K562 (cell line): ENCODE data around the gene DNAJB12. TPM values are rescaled to one million over a fixed set of nuclear protein-coding genes. Genes with fewer than 3 reads are reported as not detected.

Experiments used
- ETV1 ChIP-seq: fragments of 450-650 bp; conservative IDR thresholded peaks from 2 replicates; pipeline ENCODE4 v1.6.1; 2016; ENCODE audit warnings: missing genetic modification characterization, control low read depth, low read depth, missing compliant biosample characterization
- KDM1A ChIP-seq, 2 experiments: fragments of 450-650 bp; IDR thresholded peaks; 2 replicates each; pipeline ENCODE4 v1.6.1; 2016; ENCODE audit warnings: mild to moderate bottlenecking in 2 of 2
- MYC ChIP-seq, 2 experiments: fragments of 250-450 bp in 1 of 2; sonication (Bioruptor Pico) in 1 of 2; IDR thresholded peaks; 2 replicates each; pipeline versions ENCODE4 v1.5.1 to v1.6.1; 2012 to 2021; ENCODE audit warnings: low read depth in 2 of 2, borderline replicate concordance in 1 of 2, improper control_type of control experiment in 1 of 2, low read length in 1 of 2, mild to moderate bottlenecking in 1 of 2, moderate library complexity in 1 of 2
- PHB2 ChIP-seq: fragments of 450-650 bp; IDR thresholded peaks from 2 replicates; pipeline ENCODE4 v1.6.1; 2017; ENCODE audit warnings: low read depth
- PRPF4 ChIP-seq: fragments of 200-400 bp; formaldehyde crosslinking; IDR thresholded peaks from one replicate; pipeline ENCODE4 v1.6.1; 2017; ENCODE audit warnings: low read length, low read depth, mild to moderate bottlenecking; ENCODE audit not compliant: insufficient read depth, poor library complexity, severe bottlenecking
- ZBTB26 ChIP-seq: fragments of 450-650 bp; formaldehyde crosslinking; IDR thresholded peaks from 2 replicates; pipeline ENCODE4 v1.4.0; 2022; ENCODE audit warnings: missing genetic modification characterization
- ZBTB9 ChIP-seq: fragments of 450-650 bp; formaldehyde crosslinking; IDR thresholded peaks from 2 replicates; pipeline ENCODE4 v1.4.0; 2020; ENCODE audit warnings: mild to moderate bottlenecking, moderate library complexity
- ZNF318 ChIP-seq, 2 experiments: fragments of 450-650 bp; IDR thresholded peaks; 2 replicates each; pipeline ENCODE4 v1.6.1; 2016; ENCODE audit warnings: mild to moderate bottlenecking in 2 of 2, borderline replicate concordance in 1 of 2, low read depth in 1 of 2, moderate library complexity in 1 of 2
- ZNF609 ChIP-seq: sonication (generic); formaldehyde crosslinking; IDR thresholded peaks from 2 replicates; pipeline ENCODE4 v1.8.1; 2023; ENCODE audit warnings: missing genetic modification reagents, mild to moderate bottlenecking, borderline replicate concordance
- polyA plus RNA-seq, 8 experiments: library from polyadenylated mRNA; depleted of rRNA in 4 of 8; stranded (reverse) in 5 of 8; unstranded in 3 of 8; fragments of >200 nt; fragmentation: Nextera tagmentation in 2 of 8; fragmentation: Illumina TruSeq in 1 of 8; extraction: Ambion mirVana in 2 of 8; extraction: Trizol in 1 of 8; gene quantifications; 2 replicates each; pipeline versions ENCODE4 v1.2.1 to v1.2.3, GENCODE V29; 2011 to 2014; ENCODE audit warnings: inconsistent platforms in 1 of 8, missing spikeins in 1 of 8
- total RNA-seq, 7 experiments: library from RNA; depleted of rRNA in 6 of 7; stranded (reverse); fragments of >200 nt in 6 of 7; fragmentation: Illumina TruSeq in 2 of 7; extraction: Trizol in 2 of 7; gene quantifications; 2 replicates each; pipeline versions ENCODE4 v1.2.1 to v1.2.3, GENCODE V29; 2011 to 2021; ENCODE audit warnings: low replicate concordance in 1 of 7

The DNAJB12 gene
- total and polyA plus RNA-seq, 9 of the 15 experiments (the other 6 are each of a cell fraction or from before 2014, with no cell fraction given): 3.5 to 31.5 (median 20.3) TPM

GRCh38 chr10:72321248-72322029 is 33.3 kb downstream of the DNAJB12 start (continued):
- TF ChIP-seq ZNF318 (IDR thresholded peaks at IDR 0.05; ENCODE audit: borderline replicate concordance in 1 of 2, low read depth in 1 of 2) (no peak), ETV1 (tag) (peak; percentile 36; the same call in 1 of the 2 replicates), PRPF4 (no peak), KDM1A (IDR thresholded peaks at IDR 0.05) (peak in 1 of 2 experiments; percentile 58; a peak in 1 of 4 replicates), MYC (IDR thresholded peaks at IDR 0.05; ENCODE audit: low read depth, low read length) (no peak), MYC (CRISPR knock-in tag; IDR thresholded peaks at IDR 0.05; ENCODE audit: borderline replicate concordance, low read depth) (no peak), ZNF609 (CRISPR knock-in tag) (no peak), ZBTB26 (peak; percentile 17; the same call in 1 of the 2 replicates), ZBTB9 (CRISPR knock-in tag) (peak; percentile 68; the same call in 1 of the 2 replicates), PHB2 (no peak)
